ENCODE data around the gene ATP8A2. TPM values are rescaled to one million over a fixed set of nuclear protein-coding genes. Genes with fewer than 3 reads are reported as not detected.

The ATP8A2 gene
- total and polyA plus RNA-seq, 2 of the 4 experiments (the other 2 are of a cell fraction): 0.02 to 0.18 TPM

DNA sequence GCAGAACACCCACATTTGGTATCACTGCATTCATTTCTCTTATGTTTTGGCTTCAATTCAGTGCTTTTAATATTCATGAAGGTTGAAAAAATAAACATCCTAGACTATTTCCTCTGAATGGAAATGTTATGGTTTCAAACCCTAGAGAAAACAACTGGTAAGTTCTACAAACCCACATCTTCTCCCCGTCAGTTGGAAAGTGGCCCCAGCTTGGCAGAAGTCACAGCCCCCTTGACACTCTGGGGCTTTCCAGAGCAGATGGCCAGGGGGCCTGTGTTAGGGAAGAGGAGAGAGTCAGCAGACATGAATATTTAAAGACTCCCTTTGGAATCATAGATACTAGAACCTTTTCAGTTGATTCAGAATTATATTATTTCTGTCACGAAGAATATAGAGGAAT is 556.2 kb downstream of the ATP8A2 start:
- in situ Hi-C loops (cut with MboI; ENCODE audit: low sequenced_read_pairs) (no loop called here), intact Hi-C loops (cut with micrococcal nuclease) (no loop called here), dilution Hi-C loops (cut with HindIII; ENCODE audit: low sequenced_read_pairs, unreplicated experiment) (no loop called here)
- Histone ChIP-seq H3K18ac (ENCODE audit: low read depth, low read length) (no peak overlapping the region), H4K8ac (ENCODE audit: low read depth in 2 of 2, low read length in 2 of 2) (no peak overlapping the region), H3K9me1 (ENCODE audit: insufficient read depth, low read length) (no peaks in the 10 kb centered on the region), H3K4me1 (ENCODE audit: control insufficient read depth, insufficient read depth, low read length) (no peaks in the 10 kb centered on the region), H3K9ac (ENCODE audit: low read depth, low read length) (no peak overlapping the region), H4K91ac (ENCODE audit: insufficient read depth, low read depth, low read length) (no peak overlapping the region), H3K36me3 (ENCODE audit: control insufficient read depth, insufficient read depth, low read length) (no peaks in the 10 kb centered on the region), H2BK5ac (ENCODE audit: low read depth, low read length, poor library complexity, severe bottlenecking) (no peak overlapping the region), H3K4me3 (ENCODE audit: insufficient read depth, low read depth, low read length) (no peak overlapping the region), H3K79me1 (ENCODE audit: low read depth in 1 of 2, low read length in 2 of 2) (no peaks in the 10 kb centered on the region), H2AK5ac (ENCODE audit: low read depth, low read length) (no peak overlapping the region), H2BK20ac (ENCODE audit: low read depth, low read length) (no peak overlapping the region), H3K23ac (ENCODE audit: low read depth, low read length) (no peak overlapping the region), H3K4ac (ENCODE audit: low read depth, low read length) (no peak overlapping the region), H4K5ac (ENCODE audit: low read depth, low read length) (no peak overlapping the region), H2BK15ac (ENCODE audit: low read depth, low read length) (no peak overlapping the region), H3K27ac (ENCODE audit: insufficient read depth, low read length) (no peak overlapping the region), H3K14ac (replicated peaks; ENCODE audit: low read depth, low read length) (no peak overlapping the region), H2BK120ac (ENCODE audit: low read depth, low read length) (no peak overlapping the region), H3K56ac (ENCODE audit: extremely low read depth, insufficient read depth, low read length) (no peak overlapping the region), H4K20me1 (ENCODE audit: insufficient read depth, low read length) (no peaks in the 10 kb centered on the region), H3K9me3 (ENCODE audit: control insufficient read depth, insufficient read depth, low read length) (peaks cover 4% of the 10 kb centered on the region; the same call in 1 of the 2 replicates), H3K4me2 (ENCODE audit: low read depth, low read length) (no peak overlapping the region), H2AK9ac (replicated peaks; ENCODE audit: low read depth, low read length, poor library complexity) (no peak overlapping the region), H3K27me3 (ENCODE audit: control insufficient read depth, insufficient read depth, low read length) (no peaks in the 10 kb centered on the region), H2AFZ (replicated peaks; ENCODE audit: low read length, poor library complexity) (no peak overlapping the region)
- WGBS, 2 experiments (ENCODE audit: extremely low coverage in 2 of 2, insufficient read length in 1 of 2): no CpG with 5 or more reads among the region's 2 CpGs
- no peak for TF ChIP-seq MXI1 (IDR thresholded peaks at IDR 0.05; ENCODE audit: borderline replicate concordance, low read depth, low read length)
- no peak for TF ChIP-seq RAD21 (IDR thresholded peaks at IDR 0.05; ENCODE audit: low read length)
- TF ChIP-seq RCOR1 (IDR thresholded peaks at IDR 0.05; ENCODE audit: insufficient replicate concordance, low read length): no peak
- TF ChIP-seq CHD1 (IDR thresholded peaks at IDR 0.05; ENCODE audit: low read depth, low read length): no peak
- no peak for TF ChIP-seq BHLHE40 (IDR thresholded peaks at IDR 0.05; ENCODE audit: low read depth, low read length)
- TF ChIP-seq, protein P1, sequence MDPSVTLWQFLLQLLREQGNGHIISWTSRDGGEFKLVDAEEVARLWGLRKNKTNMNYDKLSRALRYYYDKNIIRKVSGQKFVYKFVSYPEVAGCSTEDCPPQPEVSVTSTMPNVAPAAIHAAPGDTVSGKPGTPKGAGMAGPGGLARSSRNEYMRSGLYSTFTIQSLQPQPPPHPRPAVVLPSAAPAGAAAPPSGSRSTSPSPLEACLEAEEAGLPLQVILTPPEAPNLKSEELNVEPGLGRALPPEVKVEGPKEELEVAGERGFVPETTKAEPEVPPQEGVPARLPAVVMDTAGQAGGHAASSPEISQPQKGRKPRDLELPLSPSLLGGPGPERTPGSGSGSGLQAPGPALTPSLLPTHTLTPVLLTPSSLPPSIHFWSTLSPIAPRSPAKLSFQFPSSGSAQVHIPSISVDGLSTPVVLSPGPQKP (IDR thresholded peaks at IDR 0.05; ENCODE audit: borderline replicate concordance, low read depth, low read length): no peak
- TF ChIP-seq SMC3 (IDR thresholded peaks at IDR 0.05; ENCODE audit: low read depth, low read length): no peak
- DNase-seq: no peak
- POLR2A ChIA-PET (ENCODE audit: unreplicated experiment): no interaction called here
- no peak for ATAC-seq (ENCODE audit: low read depth)
- BruUV-seq (replicated peaks): no TSS peak
- CTCF ChIA-PET: no interaction called here
